H9 (cell line): ENCODE data around the gene OVOL3. TPM values are rescaled to one million over a fixed set of nuclear protein-coding genes. Genes with fewer than 3 reads are reported as not detected.

Experiments
- DNase-seq: peaks from one replicate; pipeline ENCODE4 v3.0.0-alpha.2; 2017
- H2AFZ ChIP-seq: one replicate; pipeline ENCODE4 v1.6.1; 2013; ENCODE audit warnings: mild to moderate bottlenecking, low read length, control low read depth, moderate library complexity
- H2AK5ac ChIP-seq: 2 replicates; pipeline ENCODE4 v1.6.1; 2013; ENCODE audit warnings: low read length, control low read depth, mixed read lengths; ENCODE audit not compliant: insufficient read length
- H2BK120ac ChIP-seq: one replicate; pipeline ENCODE4 v1.6.1; 2013; ENCODE audit warnings: low read depth, mild to moderate bottlenecking, low read length, control low read depth, inconsistent platforms; ENCODE audit not compliant: poor library complexity, severe bottlenecking
- H2BK12ac ChIP-seq: 2 replicates; pipeline ENCODE4 v1.6.1; 2013; ENCODE audit warnings: low read length, control low read depth, mixed read lengths, low read depth; ENCODE audit not compliant: insufficient read length
- H2BK15ac ChIP-seq: 2 replicates; pipeline ENCODE4 v1.6.1; 2013; ENCODE audit warnings: low read depth, low read length, control low read depth
- H2BK20ac ChIP-seq: one replicate; pipeline ENCODE4 v1.6.1; 2013; ENCODE audit warnings: low read depth, mild to moderate bottlenecking, low read length, control low read depth, inconsistent platforms; ENCODE audit not compliant: poor library complexity, severe bottlenecking
- H2BK5ac ChIP-seq: 2 replicates; pipeline ENCODE4 v1.6.1; 2013; ENCODE audit warnings: low read length, control low read depth, mixed read lengths; ENCODE audit not compliant: insufficient read length
- H3K14ac ChIP-seq: 2 replicates; pipeline ENCODE4 v1.6.1; 2013; ENCODE audit warnings: low read length, control low read depth; ENCODE audit not compliant: insufficient read depth
- H3K18ac ChIP-seq: 2 replicates; pipeline ENCODE4 v1.6.1; 2013; ENCODE audit warnings: low read depth, mild to moderate bottlenecking, mixed read lengths, low read length, control low read depth; ENCODE audit not compliant: insufficient read length
- H3K23ac ChIP-seq: 2 replicates; pipeline ENCODE4 v1.6.1; 2013; ENCODE audit warnings: low read length, control low read depth, mixed read lengths, low read depth; ENCODE audit not compliant: insufficient read length
- H3K23me2 ChIP-seq: 2 replicates; pipeline ENCODE4 v1.6.1; 2013; ENCODE audit warnings: low read depth, mild to moderate bottlenecking, mixed read lengths, low read length, control low read depth; ENCODE audit not compliant: insufficient read length, poor library complexity, severe bottlenecking
- H3K27ac ChIP-seq: 2 replicates; pipeline ENCODE4 v1.5.1; 2013; ENCODE audit warnings: low read length, control low read depth, mixed read lengths, low read depth; ENCODE audit not compliant: insufficient read length
- H3K27me3 ChIP-seq: 2 replicates; pipeline ENCODE4 v1.6.1; 2013; ENCODE audit warnings: low read length, control low read depth, inconsistent platforms; ENCODE audit not compliant: insufficient read depth
- H3K4ac ChIP-seq: 2 replicates; pipeline ENCODE4 v1.6.1; 2013; ENCODE audit warnings: low read depth, mild to moderate bottlenecking, control low read depth, inconsistent platforms, low read length, moderate library complexity
- H3K4me1 ChIP-seq: 2 replicates; pipeline ENCODE4 v1.6.1; 2013; ENCODE audit warnings: low read length, control low read depth, inconsistent platforms; ENCODE audit not compliant: insufficient read depth
- H3K4me2 ChIP-seq: 2 replicates; pipeline ENCODE4 v1.6.1; 2013; ENCODE audit warnings: low read length, control low read depth, mixed read lengths; ENCODE audit not compliant: insufficient read length, insufficient read depth
- H3K56ac ChIP-seq: 2 replicates; pipeline ENCODE4 v1.6.1; 2013; ENCODE audit warnings: low read depth, mild to moderate bottlenecking, mixed read lengths, low read length, control low read depth; ENCODE audit not compliant: insufficient read length
- H3K79me1 ChIP-seq: 2 replicates; pipeline ENCODE4 v1.6.1; 2013; ENCODE audit warnings: low read depth, mild to moderate bottlenecking, moderate library complexity, low read length, control low read depth, inconsistent platforms; ENCODE audit not compliant: insufficient read depth, poor library complexity, severe bottlenecking
- H3K79me2 ChIP-seq: 2 replicates; pipeline ENCODE4 v1.6.1; 2013; ENCODE audit warnings: low read length, control low read depth, inconsistent platforms; ENCODE audit not compliant: insufficient read depth
- H3K9ac ChIP-seq: 2 replicates; pipeline ENCODE4 v1.6.1; 2013; ENCODE audit warnings: low read length, control low read depth, mixed read lengths; ENCODE audit not compliant: insufficient read length; ENCODE audit errors: extremely low read depth
- H3K9me3 ChIP-seq: one replicate; pipeline ENCODE4 v1.6.1; 2013; ENCODE audit warnings: low read depth, low read length, inconsistent platforms; ENCODE audit not compliant: control insufficient read depth
- H3T11ph ChIP-seq: one replicate; pipeline ENCODE4 v1.6.1; 2013; ENCODE audit warnings: mild to moderate bottlenecking, low read length, control low read depth, inconsistent platforms
- H4K20me1 ChIP-seq: one replicate; pipeline ENCODE4 v1.6.1; 2013; ENCODE audit not compliant: control insufficient read depth, insufficient read length, insufficient read depth
- H4K5ac ChIP-seq: 2 replicates; pipeline ENCODE4 v1.6.1; 2013; ENCODE audit warnings: low read depth, mild to moderate bottlenecking, mixed read lengths, low read length, control low read depth; ENCODE audit not compliant: insufficient read length
- H4K8ac ChIP-seq: replicated peaks from 2 replicates; pipeline ENCODE4 v1.6.1; 2013; ENCODE audit warnings: low read length, control low read depth, mixed read lengths, low read depth; ENCODE audit not compliant: insufficient read length
- H4K91ac ChIP-seq: 2 replicates; pipeline ENCODE4 v1.6.1; 2013; ENCODE audit warnings: low read depth, mild to moderate bottlenecking, moderate library complexity, mixed read lengths, low read length, control low read depth; ENCODE audit not compliant: insufficient read length
- H3K27ac Mint-ChIP-seq, 3 experiments: 2 replicates in 2 of 3; 3 replicates in 1 of 3; pipeline ENCODE4 v1.8.0; 2020 to 2021; ENCODE audit warnings: mixed read lengths in 3 of 3, mild to moderate bottlenecking in 1 of 3, moderate library complexity in 1 of 3
- H3K27me3 Mint-ChIP-seq: 2 replicates; pipeline ENCODE4 v1.8.0; 2021; ENCODE audit warnings: low read depth, mild to moderate bottlenecking, moderate library complexity, mixed read lengths
- H3K36me3 Mint-ChIP-seq, 3 experiments: 2 replicates in 2 of 3; 3 replicates in 1 of 3; pipeline ENCODE4 v1.8.0; 2020 to 2021; ENCODE audit warnings: low read depth in 3 of 3, mixed read lengths in 3 of 3; ENCODE audit not compliant: insufficient read depth in 1 of 3
- H3K4me1 Mint-ChIP-seq, 2 experiments: 2 replicates each; pipeline ENCODE4 v1.8.0; 2020; ENCODE audit warnings: mixed read lengths in 2 of 2
- H3K4me3 Mint-ChIP-seq, 2 experiments: 2 replicates in 1 of 2; 3 replicates in 1 of 2; pipeline ENCODE4 v1.8.0; 2020 to 2021; ENCODE audit warnings: mild to moderate bottlenecking in 2 of 2, mixed read lengths in 2 of 2, moderate library complexity in 1 of 2
- H3K9me3 Mint-ChIP-seq, 2 experiments: 2 replicates in 1 of 2; 3 replicates in 1 of 2; pipeline ENCODE4 v1.8.0; 2020; ENCODE audit warnings: mild to moderate bottlenecking in 2 of 2, mixed read lengths in 2 of 2, moderate library complexity in 1 of 2
- WGBS: extraction: QIAGEN DNeasy Blood & Tissue Kit; methylation state at CpG from one replicate; pipeline ENCODE4 v1.1.7; 2013; ENCODE audit warnings: missing lambda C conversion rate, low lambda C conversion rate, mixed read lengths; ENCODE audit not compliant: insufficient read length; ENCODE audit errors: extremely low coverage; 5-methylcytosine and 5-hydroxymethylcytosine counted together
- total RNA-seq: library from RNA; stranded (reverse); gene quantifications from 2 replicates; pipeline ENCODE4 v1.2.1, GENCODE V29; 2021
- TF ChIP-seq, protein P1 (sequence below): fragments of 200-600 bp; sonication (generic); conservative IDR thresholded peaks from 3 replicates; pipeline ENCODE4 v1.8.0; 2021; ENCODE audit warnings: antibody characterized with exemption, mild to moderate bottlenecking

The OVOL3 gene
- total RNA-seq, 1 experiment from 2014 or later = not detected

GRCh38 chr19:36115453-36116343, 4.8 kb downstream of the OVOL3 start, which contains the start of gene TBCB:
Gene TBCB, plus strand, starts transcription at chr19:36115468. Its CDS starts 93 bp downstream, at chr19:36115561.
- peaks cover 3% of the 10 kb centered on the region; the same call in 1 of the 2 replicates for H3K27me3 Mint-ChIP-seq
- TF ChIP-seq, protein P1, sequence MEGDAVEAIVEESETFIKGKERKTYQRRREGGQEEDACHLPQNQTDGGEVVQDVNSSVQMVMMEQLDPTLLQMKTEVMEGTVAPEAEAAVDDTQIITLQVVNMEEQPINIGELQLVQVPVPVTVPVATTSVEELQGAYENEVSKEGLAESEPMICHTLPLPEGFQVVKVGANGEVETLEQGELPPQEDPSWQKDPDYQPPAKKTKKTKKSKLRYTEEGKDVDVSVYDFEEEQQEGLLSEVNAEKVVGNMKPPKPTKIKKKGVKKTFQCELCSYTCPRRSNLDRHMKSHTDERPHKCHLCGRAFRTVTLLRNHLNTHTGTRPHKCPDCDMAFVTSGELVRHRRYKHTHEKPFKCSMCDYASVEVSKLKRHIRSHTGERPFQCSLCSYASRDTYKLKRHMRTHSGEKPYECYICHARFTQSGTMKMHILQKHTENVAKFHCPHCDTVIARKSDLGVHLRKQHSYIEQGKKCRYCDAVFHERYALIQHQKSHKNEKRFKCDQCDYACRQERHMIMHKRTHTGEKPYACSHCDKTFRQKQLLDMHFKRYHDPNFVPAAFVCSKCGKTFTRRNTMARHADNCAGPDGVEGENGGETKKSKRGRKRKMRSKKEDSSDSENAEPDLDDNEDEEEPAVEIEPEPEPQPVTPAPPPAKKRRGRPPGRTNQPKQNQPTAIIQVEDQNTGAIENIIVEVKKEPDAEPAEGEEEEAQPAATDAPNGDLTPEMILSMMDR = no peak

More at GRCh38 chr19:36115453-36116343, 4.8 kb downstream of the OVOL3 start, which contains the start of gene TBCB:
- Histone ChIP-seq H3K4me2 (peak within 1 kb of the TSS; percentile 93), H4K5ac (no peak within 1 kb of the TSS), H3K9ac (peak within 1 kb of the TSS; percentile 64), H2AFZ (no peak within 1 kb of the TSS), H3K4ac (no peak within 1 kb of the TSS), H2BK15ac (no peak within 1 kb of the TSS), H3K4me1 (peaks cover 2% of the 10 kb centered on the region; the same call in 1 of the 2 replicates), H3K27ac (peak within 1 kb of the TSS; percentile 19), H2BK12ac (no peak within 1 kb of the TSS), H3K27me3 (no peaks in the 10 kb centered on the region), H4K8ac (no peak within 1 kb of the TSS), H3T11ph (no peak within 1 kb of the TSS), H2AK5ac (no peak within 1 kb of the TSS), H2BK120ac (no peak within 1 kb of the TSS), H4K91ac (no peak within 1 kb of the TSS), H2BK20ac (no peak within 1 kb of the TSS), H3K23me2 (peaks cover 14% of the 10 kb centered on the region), H3K23ac (no peak within 1 kb of the TSS), H4K20me1 (no peaks in the 10 kb centered on the region), H3K9me3 (no peaks in the 10 kb centered on the region), H3K14ac (peak within 1 kb of the TSS; percentile 70), H3K79me1 (no peaks in the 10 kb centered on the region), H3K56ac (no peak within 1 kb of the TSS), H3K18ac (peak within 1 kb of the TSS; percentile 72), H3K79me2 (no peaks in the 10 kb centered on the region; the same call in 1 of the 2 replicates), H2BK5ac (no peak within 1 kb of the TSS)
- peaks cover 32 to 50% of the 10 kb centered on the region in 2 experiments for H3K4me1 Mint-ChIP-seq
- H3K36me3 Mint-ChIP-seq = peaks cover 29 to 66% (median 64%) of the 10 kb centered on the region in 3 experiments; a peak in 6 of 7 replicates
- H3K4me3 Mint-ChIP-seq = peak within 1 kb of the TSS; percentile 95 to 99
- no peak for DNase-seq
- peak within 1 kb of the TSS; percentile 96 to 100 (median 97) for H3K27ac Mint-ChIP-seq
- WGBS = no CpG with 5 or more reads among the region's 59 CpGs
- H3K9me3 Mint-ChIP-seq = no peaks in the 10 kb centered on the region; a peak in 1 of 5 replicates
